GM21367 (cell line): ENCODE data around the gene KRTAP19-7.

Experiments used
- ATAC-seq: cut with Tn5 transposase; IDR thresholded peaks from one replicate; pipeline ENCODE4 v1.9.1; 2021; ENCODE audit not compliant: unreplicated experiment

KRTAP19-7 gene

GRCh38 chr21:30561264-30561895, at the start of gene KRTAP19-7:
Gene KRTAP19-7, minus strand, starts transcription at chr21:30561314. Its CDS starts 25 bp downstream, at chr21:30561289.
- no peak for ATAC-seq

GRCh38 chr21:30605968-30606367, 44.9 kb upstream of the KRTAP19-7 start:
- ATAC-seq: no peak

- ATAC-seq: no peak
Measured at GRCh38 chr21:30600787-30601186, 39.7 kb upstream of the KRTAP19-7 start, which contains the start of gene KRTAP22-1. Gene KRTAP22-1, plus strand, starts transcription at chr21:30601087.

- ATAC-seq: no peak
Measured at GRCh38 chr21:30598802-30599201, 37.7 kb upstream of the KRTAP19-7 start, which contains the start of gene KRTAP6-2. Gene KRTAP6-2, minus strand, starts transcription at chr21:30598902. Its CDS starts 28 bp downstream, at chr21:30598874.

GRCh38 chr21:30592140-30592539, 31.0 kb upstream of the KRTAP19-7 start, which contains the start of gene KRTAP6-3:
Gene KRTAP6-3, plus strand, starts transcription at chr21:30592440. Its CDS starts 6 bp downstream, at chr21:30592446.
- ATAC-seq: no peak

GRCh38 chr21:30590297-30590696, 29.2 kb upstream of the KRTAP19-7 start, which contains the start of gene KRTAP22-2:
Gene KRTAP22-2, minus strand, starts transcription at chr21:30590397.
- ATAC-seq: no peak

GRCh38 chr21:30582870-30583269, 21.8 kb upstream of the KRTAP19-7 start:
- no peak for ATAC-seq

GRCh38 chr21:30580132-30580531, 19.0 kb upstream of the KRTAP19-7 start:
- ATAC-seq: no peak

GRCh38 chr21:30579346-30579745, 18.2 kb upstream of the KRTAP19-7 start:
- no peak for ATAC-seq

- ATAC-seq: no peak
Measured at GRCh38 chr21:30577766-30578165, 16.7 kb upstream of the KRTAP19-7 start.

- no peak for ATAC-seq
Measured at GRCh38 chr21:30567617-30568016, 6.5 kb upstream of the KRTAP19-7 start.

- no peak for ATAC-seq
Measured at GRCh38 chr21:30563630-30564029, 2.5 kb upstream of the KRTAP19-7 start.

- ATAC-seq: no peak
Measured at GRCh38 chr21:30563072-30563471, 2.0 kb upstream of the KRTAP19-7 start.

GRCh38 chr21:30561957-30562356, 843 bp upstream of the KRTAP19-7 start:
- ATAC-seq: no peak

GRCh38 chr21:30555095-30555494, 6.0 kb downstream of the KRTAP19-7 start:
- no peak for ATAC-seq

- ATAC-seq: no peak
Measured at GRCh38 chr21:30552782-30553181, 8.3 kb downstream of the KRTAP19-7 start.

- ATAC-seq: no peak
Measured at GRCh38 chr21:30541764-30542163, 19.4 kb downstream of the KRTAP19-7 start, which contains the start of gene KRTAP19-6. Gene KRTAP19-6, minus strand, starts transcription at chr21:30541864. Its CDS starts 31 bp downstream, at chr21:30541833.

GRCh38 chr21:30518876-30519275, 42.2 kb downstream of the KRTAP19-7 start:
- ATAC-seq: no peak

GRCh38 chr21:30515681-30516080, 45.4 kb downstream of the KRTAP19-7 start:
- ATAC-seq: no peak
